Bronchial epithelial cell (primary cell): ENCODE data around the gene DENND2C. TPM values are rescaled to one million over a fixed set of nuclear protein-coding genes. Genes with fewer than 3 reads are reported as not detected.

Experiments used
- DNase-seq: peaks from one replicate; pipeline ENCODE4 v3.0.0-alpha.2; 2010; ENCODE audit warnings: low read depth
- FAIRE-seq: peaks from 2 replicates; lab custom pipeline; 2011; peaks lifted over from hg19 to GRCh38; lab: Jason Lieb, UNC
- H3K27me3 ChIP-seq: 2 replicates; pipeline ENCODE4 v1.5.1; 2011; ENCODE audit warnings: low read length; ENCODE audit not compliant: control insufficient read depth, insufficient read depth
- H3K36me3 ChIP-seq: 2 replicates; pipeline ENCODE4 v1.5.1; 2011; ENCODE audit warnings: low read length; ENCODE audit not compliant: control insufficient read depth, insufficient read depth
- H3K4me3 ChIP-seq: 2 replicates; pipeline ENCODE4 v1.5.1; 2011; ENCODE audit warnings: mild to moderate bottlenecking, low read depth, low read length, control low read depth
- CTCF ChIP-seq: IDR thresholded peaks from 2 replicates; pipeline ENCODE4 v1.5.1; 2011; ENCODE audit warnings: mild to moderate bottlenecking, moderate library complexity, low read length, control low read depth, inconsistent platforms; ENCODE audit not compliant: insufficient read depth, severe bottlenecking
- total RNA-seq: library from RNA; depleted of rRNA; stranded (reverse); fragments of >200 nt; gene quantifications from 2 replicates; pipeline ENCODE4 v1.2.1, GENCODE V29; 2014

Gene DENND2C
- total RNA-seq, 1 donor from 2014 or later = 18.2 TPM

- no peak for FAIRE-seq
- Histone ChIP-seq H3K27me3 (no peaks in the 10 kb centered on the region), H3K36me3 (peaks cover 2% of the 10 kb centered on the region), H3K4me3 (no peak overlapping the region)
- no peak for TF ChIP-seq CTCF
- no peak for DNase-seq
Observed at GRCh38 chr1:114594046-114594445, 75.8 kb downstream of the DENND2C start.

GRCh38 chr1:114589122-114589521 is 80.7 kb downstream of the DENND2C start:
- no peak for DNase-seq
- TF ChIP-seq CTCF = no peak
- H3K36me3 ChIP-seq = peaks cover 9% of the 10 kb centered on the region

GRCh38 chr1:114588196-114588689 is 81.6 kb downstream of the DENND2C start:
- Histone ChIP-seq H3K36me3 (peaks cover 7% of the 10 kb centered on the region), H3K27me3 (no peaks in the 10 kb centered on the region), H3K4me3 (no peak overlapping the region)
- DNase-seq (no peak), FAIRE-seq (no peak)
- no peak for TF ChIP-seq CTCF

More at GRCh38 chr1:114589122-114589521, 80.7 kb downstream of the DENND2C start:
- no peak for FAIRE-seq
- no peak overlapping the region for H3K4me3 ChIP-seq
- H3K27me3 ChIP-seq = no peaks in the 10 kb centered on the region

GRCh38 chr1:114587203-114587991 is 82.5 kb downstream of the DENND2C start:
- Histone ChIP-seq H3K4me3 (no peak overlapping the region), H3K36me3 (peaks cover 7% of the 10 kb centered on the region), H3K27me3 (no peaks in the 10 kb centered on the region)
- DNase-seq (no peak), FAIRE-seq (peak; percentile 64)
- TF ChIP-seq CTCF = no peak

GRCh38 chr1:114586513-114587047 is 83.3 kb downstream of the DENND2C start:
- DNase-seq (no peak), FAIRE-seq (no peak)
- H3K27me3 ChIP-seq = no peaks in the 10 kb centered on the region
- H3K4me3 ChIP-seq = no peak overlapping the region
- peaks cover 7% of the 10 kb centered on the region for H3K36me3 ChIP-seq
- no peak for TF ChIP-seq CTCF
